GM21717 (cell line): ENCODE results near the gene TMEM38B.
A peak's percentile ranks its signal among the peaks of the same experiment; 100 is the strongest.

Experiments
- ATAC-seq: cut with Tn5 transposase; IDR thresholded peaks from one replicate; pipeline ENCODE4 v1.9.1; 2021; ENCODE audit warnings: mild to moderate bottlenecking, moderate library complexity; ENCODE audit not compliant: unreplicated experiment

The TMEM38B gene, protein sequence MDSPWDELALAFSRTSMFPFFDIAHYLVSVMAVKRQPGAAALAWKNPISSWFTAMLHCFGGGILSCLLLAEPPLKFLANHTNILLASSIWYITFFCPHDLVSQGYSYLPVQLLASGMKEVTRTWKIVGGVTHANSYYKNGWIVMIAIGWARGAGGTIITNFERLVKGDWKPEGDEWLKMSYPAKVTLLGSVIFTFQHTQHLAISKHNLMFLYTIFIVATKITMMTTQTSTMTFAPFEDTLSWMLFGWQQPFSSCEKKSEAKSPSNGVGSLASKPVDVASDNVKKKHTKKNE

GRCh38 chr9:105694190-105694847, at the start of gene TMEM38B:
Gene TMEM38B, plus strand, starts transcription at chr9:105694541. Its CDS starts 120 bp downstream, at chr9:105694661.
- ATAC-seq: peak; percentile 77

- ATAC-seq: no peak
Observed at GRCh38 chr9:105646879-105647594, 47.3 kb upstream of the TMEM38B start.

DNA sequence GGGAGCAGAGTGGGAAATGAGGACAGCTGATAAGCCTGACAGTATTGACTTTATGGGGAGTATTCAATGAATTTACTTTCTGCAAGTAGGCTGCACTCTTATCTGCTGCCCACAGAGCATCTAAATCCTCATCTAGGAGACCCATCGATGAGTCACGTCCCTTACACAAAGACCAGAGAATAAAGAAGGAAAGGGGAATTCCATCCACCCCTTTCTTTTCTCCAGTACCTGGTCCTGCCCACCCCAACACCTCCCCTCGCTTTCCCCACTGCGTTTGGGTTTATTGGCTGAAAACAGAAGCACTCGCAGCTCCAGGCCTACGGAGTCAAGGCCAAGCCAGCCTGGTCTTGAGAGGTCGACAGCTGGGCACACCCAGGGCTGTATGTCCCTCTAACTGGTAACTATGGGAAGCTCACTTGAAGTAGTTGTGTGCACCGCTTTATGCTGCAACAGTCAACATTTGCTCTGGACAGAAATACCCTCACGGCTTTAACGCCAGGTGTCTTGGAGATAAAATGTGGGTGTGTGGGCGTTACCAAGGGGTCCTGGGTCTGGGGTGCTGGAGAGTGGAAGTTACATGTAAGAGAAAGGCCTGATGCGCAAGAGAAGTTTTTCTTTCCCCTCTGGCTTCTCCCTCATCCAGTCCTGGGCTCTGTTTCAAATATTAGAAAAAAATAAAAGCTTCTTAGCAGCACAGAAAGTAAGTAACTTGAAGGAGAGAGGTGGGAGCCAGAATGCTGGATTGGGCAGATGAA, 46.6 kb upstream of the TMEM38B start:
- no peak for ATAC-seq

GRCh38 chr9:105651806-105652205, 42.5 kb upstream of the TMEM38B start:
- ATAC-seq: no peak

DNA sequence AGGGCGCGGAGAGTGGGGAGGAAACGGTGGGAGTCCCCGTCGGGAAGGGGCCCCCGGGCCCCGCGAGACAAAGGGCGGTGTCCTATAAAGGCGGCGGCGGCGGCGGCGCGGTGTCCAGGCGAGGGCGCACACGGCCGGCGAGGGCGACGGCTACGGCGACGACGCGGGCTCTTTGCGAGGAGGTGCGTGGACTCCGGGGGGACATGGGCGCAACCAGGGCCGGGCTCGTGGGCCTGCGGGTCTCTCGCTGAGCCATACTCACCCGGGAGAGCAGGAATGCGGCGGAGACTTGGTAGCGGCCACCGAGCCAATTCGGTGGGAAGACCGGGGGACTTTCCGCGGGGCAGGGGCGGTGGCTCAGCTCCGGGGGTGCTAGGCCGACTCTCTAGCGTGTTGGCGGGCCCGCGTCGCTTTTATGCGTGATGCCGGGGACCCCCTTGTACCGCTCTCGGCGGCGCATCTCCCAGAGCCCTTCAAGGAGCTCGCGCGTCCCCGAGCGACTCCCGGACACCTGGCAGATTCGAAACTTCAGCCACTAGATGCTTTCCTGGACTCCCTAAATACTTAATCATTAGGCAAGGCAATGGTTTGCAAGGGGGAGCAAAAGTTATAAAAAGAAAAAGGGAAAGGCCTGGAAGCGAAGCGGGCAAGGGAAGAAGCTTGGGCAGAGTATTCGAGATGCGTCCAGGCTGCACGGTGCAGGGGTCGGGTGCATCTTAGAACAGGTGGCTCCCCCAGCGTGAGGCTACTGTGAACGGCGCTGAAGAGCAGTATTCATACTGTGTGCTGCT, 38.0 kb upstream of the TMEM38B start:
- peak; percentile 64 for ATAC-seq

GRCh38 chr9:105658351-105658750, 36.0 kb upstream of the TMEM38B start:
- ATAC-seq: no peak

- no peak for ATAC-seq
Observed at GRCh38 chr9:105661011-105661410, 33.3 kb upstream of the TMEM38B start.

GRCh38 chr9:105662184-105663104, 31.9 kb upstream of the TMEM38B start, which contains the start of gene TAL2:
Gene TAL2, plus strand, starts transcription at chr9:105662457. Its CDS starts 40 bp downstream, at chr9:105662497.
- ATAC-seq: peak; percentile 90

DNA sequence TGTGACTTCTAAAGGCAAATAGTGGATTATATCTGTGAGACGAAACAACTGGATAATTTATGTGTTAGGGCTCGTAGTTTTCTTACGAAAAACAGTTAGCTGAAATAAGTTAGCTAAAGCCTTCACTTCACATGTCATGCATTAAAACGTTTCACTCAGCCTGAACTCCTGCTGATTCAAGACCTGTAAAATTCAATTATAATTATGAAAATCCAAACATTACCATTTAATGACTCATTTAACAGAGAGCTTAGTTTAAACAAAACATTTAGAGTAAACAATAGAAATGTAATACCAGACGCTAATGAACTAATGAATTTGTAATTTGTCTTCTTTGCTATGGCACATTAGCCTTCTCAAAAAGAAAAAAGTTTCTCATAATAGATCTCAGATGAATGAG, 30.4 kb upstream of the TMEM38B start:
- ATAC-seq: no peak

DNA sequence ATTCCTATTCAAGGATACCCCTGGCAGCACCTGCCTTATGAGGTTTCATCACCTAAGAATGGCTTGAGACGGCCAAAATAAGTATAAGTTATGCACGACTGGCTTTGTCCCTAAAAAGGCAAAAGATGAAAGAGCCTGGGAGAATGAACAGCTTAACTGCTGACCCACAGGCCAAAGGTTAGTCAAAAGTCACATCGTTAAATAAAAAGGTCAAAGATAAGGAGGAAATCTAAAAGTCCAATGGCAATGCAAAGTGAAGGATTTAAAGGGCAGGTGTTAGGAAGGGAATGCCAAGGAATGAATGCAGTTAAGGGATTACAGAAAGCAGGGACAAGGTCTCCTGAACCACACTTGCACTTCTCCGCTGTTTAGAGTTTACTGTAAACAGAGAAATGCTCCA, 26.5 kb upstream of the TMEM38B start:
- ATAC-seq: no peak

- no peak for ATAC-seq
Observed at GRCh38 chr9:105670315-105670714, 24.0 kb upstream of the TMEM38B start.

- ATAC-seq: no peak
Observed at GRCh38 chr9:105670775-105671174, 23.6 kb upstream of the TMEM38B start.

DNA sequence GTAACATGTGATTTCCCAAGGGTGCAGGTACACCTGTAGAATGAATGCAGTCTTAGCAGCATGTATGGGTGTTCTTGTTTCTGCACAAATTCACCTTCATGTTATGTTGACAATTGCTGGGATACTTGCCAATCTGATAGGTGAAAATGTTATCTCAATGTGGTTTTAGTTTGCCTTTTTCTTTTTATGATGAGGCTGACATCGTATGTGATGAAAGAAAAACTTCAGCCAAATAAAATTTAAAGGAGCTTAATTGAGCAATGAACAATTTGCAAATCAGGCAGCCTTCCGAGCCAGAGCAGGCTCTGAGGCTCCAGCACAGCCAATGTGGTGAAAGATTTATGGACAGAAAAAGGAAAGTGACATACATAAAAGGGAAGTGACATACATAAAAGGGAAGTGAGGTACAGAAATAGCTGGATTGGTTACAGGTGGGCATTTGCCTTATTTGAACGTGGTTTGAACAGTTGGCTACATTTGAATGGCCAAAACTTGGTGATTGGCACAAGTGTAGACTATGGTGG, 21.6 kb upstream of the TMEM38B start:
- peak; percentile 60 for ATAC-seq

- no peak for ATAC-seq
Observed at GRCh38 chr9:105673850-105674387, 20.4 kb upstream of the TMEM38B start.

DNA sequence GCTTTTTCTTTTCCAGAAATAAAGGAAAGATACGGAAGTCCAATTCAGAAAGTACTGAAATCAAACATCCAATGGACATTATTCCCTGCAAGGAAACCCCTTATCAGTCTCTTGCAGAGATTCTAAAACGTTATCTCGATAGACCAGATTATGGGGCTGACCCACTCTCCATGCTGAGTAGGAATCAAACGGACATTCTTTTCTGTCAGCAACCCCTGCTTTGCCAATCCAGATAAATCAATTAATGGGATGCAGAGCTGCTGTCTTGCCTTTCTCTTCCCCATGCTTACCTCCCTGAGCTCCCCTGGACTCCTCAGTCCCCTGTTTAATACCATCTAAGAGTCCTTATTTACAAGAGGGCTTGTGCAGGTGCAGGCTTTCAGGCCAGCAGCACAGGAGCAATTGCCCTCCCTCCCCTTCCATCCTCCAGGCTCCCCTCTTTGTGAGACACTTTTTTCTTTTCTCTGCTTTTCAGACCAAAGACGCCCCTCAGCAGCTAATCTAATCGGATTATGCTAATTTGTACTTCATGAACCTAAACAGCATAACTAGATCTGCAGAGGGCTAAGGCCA, 17.9 kb upstream of the TMEM38B start:
- no peak for ATAC-seq

DNA sequence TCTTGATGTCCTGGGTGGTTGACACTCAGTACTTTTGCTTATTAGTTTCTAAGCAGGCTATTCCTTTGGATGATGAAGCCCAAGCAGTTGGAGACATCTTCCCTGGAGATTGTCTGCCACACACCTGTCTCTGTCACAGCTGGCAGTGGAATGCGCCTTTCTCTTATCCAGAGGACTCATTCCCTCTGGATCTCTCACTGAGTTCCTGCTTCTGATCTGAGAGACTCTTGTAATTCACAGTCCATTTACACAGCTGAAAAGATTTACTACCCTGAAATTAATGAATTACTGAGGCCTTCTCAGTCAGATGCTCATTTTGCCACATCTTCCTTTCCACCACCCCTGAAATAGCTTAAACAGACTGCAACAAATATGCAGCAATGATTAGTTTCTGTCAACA, 16.2 kb upstream of the TMEM38B start:
- no peak for ATAC-seq

DNA sequence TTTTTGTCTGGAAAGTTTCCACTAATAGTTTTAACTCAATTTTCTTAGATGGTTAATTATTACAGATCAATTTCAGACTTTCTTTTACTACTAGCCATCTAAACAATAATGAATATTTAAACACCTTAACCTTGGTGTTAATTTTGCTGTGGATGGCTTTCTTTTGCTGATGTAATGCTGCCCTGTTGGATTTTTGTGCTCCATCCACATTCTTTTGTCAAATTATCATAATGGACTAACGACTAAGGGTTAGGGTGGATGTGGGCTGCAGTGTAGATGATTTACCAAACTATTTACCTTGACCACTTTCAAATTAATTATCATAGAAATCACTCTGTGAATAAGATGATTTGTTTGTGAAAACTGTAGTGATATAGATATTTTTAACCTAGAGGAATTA, 15.6 kb upstream of the TMEM38B start:
- no peak for ATAC-seq

GRCh38 chr9:105679257-105680022, 14.9 kb upstream of the TMEM38B start:
- no peak for ATAC-seq
